H9 (cell line): ENCODE data around the gene BRAT1. TPM values are rescaled to one million over a fixed set of nuclear protein-coding genes. Genes with fewer than 3 reads are reported as not detected.

ENCODE experiments used
- DNase-seq: peaks from one replicate; pipeline ENCODE4 v3.0.0-alpha.2; 2017
- H2AFZ ChIP-seq: one replicate; pipeline ENCODE4 v1.6.1; 2013; ENCODE audit warnings: mild to moderate bottlenecking, low read length, control low read depth, moderate library complexity
- H2AK5ac ChIP-seq: 2 replicates; pipeline ENCODE4 v1.6.1; 2013; ENCODE audit warnings: low read length, control low read depth, mixed read lengths; ENCODE audit not compliant: insufficient read length
- H2BK120ac ChIP-seq: one replicate; pipeline ENCODE4 v1.6.1; 2013; ENCODE audit warnings: low read depth, mild to moderate bottlenecking, low read length, control low read depth, inconsistent platforms; ENCODE audit not compliant: poor library complexity, severe bottlenecking
- H2BK12ac ChIP-seq: 2 replicates; pipeline ENCODE4 v1.6.1; 2013; ENCODE audit warnings: low read length, control low read depth, mixed read lengths, low read depth; ENCODE audit not compliant: insufficient read length
- H2BK15ac ChIP-seq: 2 replicates; pipeline ENCODE4 v1.6.1; 2013; ENCODE audit warnings: low read depth, low read length, control low read depth
- H2BK20ac ChIP-seq: one replicate; pipeline ENCODE4 v1.6.1; 2013; ENCODE audit warnings: low read depth, mild to moderate bottlenecking, low read length, control low read depth, inconsistent platforms; ENCODE audit not compliant: poor library complexity, severe bottlenecking
- H2BK5ac ChIP-seq: 2 replicates; pipeline ENCODE4 v1.6.1; 2013; ENCODE audit warnings: low read length, control low read depth, mixed read lengths; ENCODE audit not compliant: insufficient read length
- H3K14ac ChIP-seq: 2 replicates; pipeline ENCODE4 v1.6.1; 2013; ENCODE audit warnings: low read length, control low read depth; ENCODE audit not compliant: insufficient read depth
- H3K18ac ChIP-seq: 2 replicates; pipeline ENCODE4 v1.6.1; 2013; ENCODE audit warnings: low read depth, mild to moderate bottlenecking, mixed read lengths, low read length, control low read depth; ENCODE audit not compliant: insufficient read length
- H3K23ac ChIP-seq: 2 replicates; pipeline ENCODE4 v1.6.1; 2013; ENCODE audit warnings: low read length, control low read depth, mixed read lengths, low read depth; ENCODE audit not compliant: insufficient read length
- H3K23me2 ChIP-seq: 2 replicates; pipeline ENCODE4 v1.6.1; 2013; ENCODE audit warnings: low read depth, mild to moderate bottlenecking, mixed read lengths, low read length, control low read depth; ENCODE audit not compliant: insufficient read length, poor library complexity, severe bottlenecking
- H3K27ac ChIP-seq: 2 replicates; pipeline ENCODE4 v1.5.1; 2013; ENCODE audit warnings: low read length, control low read depth, mixed read lengths, low read depth; ENCODE audit not compliant: insufficient read length
- H3K27me3 ChIP-seq: 2 replicates; pipeline ENCODE4 v1.6.1; 2013; ENCODE audit warnings: low read length, control low read depth, inconsistent platforms; ENCODE audit not compliant: insufficient read depth
- H3K4ac ChIP-seq: 2 replicates; pipeline ENCODE4 v1.6.1; 2013; ENCODE audit warnings: low read depth, mild to moderate bottlenecking, control low read depth, inconsistent platforms, low read length, moderate library complexity
- H3K4me1 ChIP-seq: 2 replicates; pipeline ENCODE4 v1.6.1; 2013; ENCODE audit warnings: low read length, control low read depth, inconsistent platforms; ENCODE audit not compliant: insufficient read depth
- H3K4me2 ChIP-seq: 2 replicates; pipeline ENCODE4 v1.6.1; 2013; ENCODE audit warnings: low read length, control low read depth, mixed read lengths; ENCODE audit not compliant: insufficient read length, insufficient read depth
- H3K56ac ChIP-seq: 2 replicates; pipeline ENCODE4 v1.6.1; 2013; ENCODE audit warnings: low read depth, mild to moderate bottlenecking, mixed read lengths, low read length, control low read depth; ENCODE audit not compliant: insufficient read length
- H3K79me1 ChIP-seq: 2 replicates; pipeline ENCODE4 v1.6.1; 2013; ENCODE audit warnings: low read depth, mild to moderate bottlenecking, moderate library complexity, low read length, control low read depth, inconsistent platforms; ENCODE audit not compliant: insufficient read depth, poor library complexity, severe bottlenecking
- H3K79me2 ChIP-seq: 2 replicates; pipeline ENCODE4 v1.6.1; 2013; ENCODE audit warnings: low read length, control low read depth, inconsistent platforms; ENCODE audit not compliant: insufficient read depth
- H3K9ac ChIP-seq: 2 replicates; pipeline ENCODE4 v1.6.1; 2013; ENCODE audit warnings: low read length, control low read depth, mixed read lengths; ENCODE audit not compliant: insufficient read length; ENCODE audit errors: extremely low read depth
- H3K9me3 ChIP-seq: one replicate; pipeline ENCODE4 v1.6.1; 2013; ENCODE audit warnings: low read depth, low read length, inconsistent platforms; ENCODE audit not compliant: control insufficient read depth
- H3T11ph ChIP-seq: one replicate; pipeline ENCODE4 v1.6.1; 2013; ENCODE audit warnings: mild to moderate bottlenecking, low read length, control low read depth, inconsistent platforms
- H4K20me1 ChIP-seq: one replicate; pipeline ENCODE4 v1.6.1; 2013; ENCODE audit not compliant: control insufficient read depth, insufficient read length, insufficient read depth
- H4K5ac ChIP-seq: 2 replicates; pipeline ENCODE4 v1.6.1; 2013; ENCODE audit warnings: low read depth, mild to moderate bottlenecking, mixed read lengths, low read length, control low read depth; ENCODE audit not compliant: insufficient read length
- H4K8ac ChIP-seq: replicated peaks from 2 replicates; pipeline ENCODE4 v1.6.1; 2013; ENCODE audit warnings: low read length, control low read depth, mixed read lengths, low read depth; ENCODE audit not compliant: insufficient read length
- H4K91ac ChIP-seq: 2 replicates; pipeline ENCODE4 v1.6.1; 2013; ENCODE audit warnings: low read depth, mild to moderate bottlenecking, moderate library complexity, mixed read lengths, low read length, control low read depth; ENCODE audit not compliant: insufficient read length
- H3K27ac Mint-ChIP-seq, 3 experiments: 2 replicates in 2 of 3; 3 replicates in 1 of 3; pipeline ENCODE4 v1.8.0; 2020 to 2021; ENCODE audit warnings: mixed read lengths in 3 of 3, mild to moderate bottlenecking in 1 of 3, moderate library complexity in 1 of 3
- H3K27me3 Mint-ChIP-seq: 2 replicates; pipeline ENCODE4 v1.8.0; 2021; ENCODE audit warnings: low read depth, mild to moderate bottlenecking, moderate library complexity, mixed read lengths
- H3K36me3 Mint-ChIP-seq, 3 experiments: 2 replicates in 2 of 3; 3 replicates in 1 of 3; pipeline ENCODE4 v1.8.0; 2020 to 2021; ENCODE audit warnings: low read depth in 3 of 3, mixed read lengths in 3 of 3; ENCODE audit not compliant: insufficient read depth in 1 of 3
- H3K4me1 Mint-ChIP-seq, 2 experiments: 2 replicates each; pipeline ENCODE4 v1.8.0; 2020; ENCODE audit warnings: mixed read lengths in 2 of 2
- H3K4me3 Mint-ChIP-seq, 2 experiments: 2 replicates in 1 of 2; 3 replicates in 1 of 2; pipeline ENCODE4 v1.8.0; 2020 to 2021; ENCODE audit warnings: mild to moderate bottlenecking in 2 of 2, mixed read lengths in 2 of 2, moderate library complexity in 1 of 2
- H3K9me3 Mint-ChIP-seq, 2 experiments: 2 replicates in 1 of 2; 3 replicates in 1 of 2; pipeline ENCODE4 v1.8.0; 2020; ENCODE audit warnings: mild to moderate bottlenecking in 2 of 2, mixed read lengths in 2 of 2, moderate library complexity in 1 of 2
- CTCF ChIP-seq: fragments of 200-600 bp; sonication (generic); conservative IDR thresholded peaks from 3 replicates; pipeline ENCODE4 v1.8.0; 2021; ENCODE audit warnings: antibody characterized with exemption, mild to moderate bottlenecking
- WGBS: extraction: QIAGEN DNeasy Blood & Tissue Kit; methylation state at CpG from one replicate; pipeline ENCODE4 v1.1.7; 2013; ENCODE audit warnings: missing lambda C conversion rate, low lambda C conversion rate, mixed read lengths; ENCODE audit not compliant: insufficient read length; ENCODE audit errors: extremely low coverage; 5-methylcytosine and 5-hydroxymethylcytosine counted together
- total RNA-seq: library from RNA; stranded (reverse); gene quantifications from 2 replicates; pipeline ENCODE4 v1.2.1, GENCODE V29; 2021

BRAT1 gene
- total RNA-seq, 1 experiment from 2014 or later: 41.2 TPM

DNA sequence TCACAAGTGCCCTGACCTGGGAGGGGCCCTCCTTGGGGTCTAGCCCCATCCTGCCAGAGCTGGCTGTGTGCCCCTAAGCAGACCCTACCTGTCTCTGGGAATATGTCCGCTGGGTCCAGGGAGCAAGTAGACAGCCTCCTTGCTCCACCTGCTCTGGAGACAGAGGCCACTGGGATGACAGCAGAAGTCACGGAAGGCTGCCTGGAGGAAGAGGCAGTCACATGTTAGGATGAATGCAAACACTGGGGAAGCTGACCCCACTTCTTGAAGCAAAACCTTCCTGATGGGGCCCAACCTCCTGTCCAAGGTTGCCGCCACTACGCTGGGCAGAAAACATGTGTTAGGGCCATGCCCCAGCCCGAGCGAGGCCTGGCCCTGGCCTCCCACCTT, 47.4 kb downstream of the BRAT1 start:
- Histone ChIP-seq H2BK5ac (no peak overlapping the region), H4K20me1 (no peaks in the 10 kb centered on the region), H4K91ac (no peak overlapping the region), H4K5ac (no peak overlapping the region), H2BK120ac (no peak overlapping the region), H3K4me2 (no peak overlapping the region), H3K9ac (no peak overlapping the region), H3K27ac (no peak overlapping the region), H3K4ac (no peak overlapping the region), H3K23me2 (no peaks in the 10 kb centered on the region), H2AK5ac (no peak overlapping the region), H3K23ac (no peak overlapping the region), H3T11ph (no peak overlapping the region), H2BK20ac (no peak overlapping the region), H3K9me3 (no peaks in the 10 kb centered on the region), H2BK12ac (no peak overlapping the region), H3K27me3 (no peaks in the 10 kb centered on the region), H3K14ac (no peak overlapping the region), H4K8ac (no peak overlapping the region), H3K4me1 (no peaks in the 10 kb centered on the region), H2BK15ac (no peak overlapping the region), H3K18ac (no peak overlapping the region), H3K56ac (no peak overlapping the region), H3K79me1 (no peaks in the 10 kb centered on the region), H3K79me2 (no peaks in the 10 kb centered on the region), H2AFZ (no peak overlapping the region)
- H3K4me3 Mint-ChIP-seq: no peak overlapping the region
- H3K27ac Mint-ChIP-seq: no peak overlapping the region
- H3K4me1 Mint-ChIP-seq: peaks cover 13 to 37% of the 10 kb centered on the region in 2 experiments
- no peak for DNase-seq
- no peaks in the 10 kb centered on the region for H3K36me3 Mint-ChIP-seq
- TF ChIP-seq CTCF: no peak
- H3K9me3 Mint-ChIP-seq: no peaks in the 10 kb centered on the region; a peak in 1 of 5 replicates
- H3K27me3 Mint-ChIP-seq: no peaks in the 10 kb centered on the region; the same call in 1 of the 2 replicates
- no CpG with 5 or more reads among the region's 6 CpGs for WGBS
